LoVo (cell line): ENCODE results near the gene TTC27.
"Not testable (repeated sequence)": the region's sequence is repeated elsewhere in the genome, so short reads cannot be mapped to it uniquely, and the experiment has no call there.

Experiments used
- DNase-seq: peaks from one replicate; pipeline ENCODE4 v3.0.0-alpha.2; 2016; ENCODE audit warnings: low spot score

Gene TTC27

GRCh38 chr2:32719933-32720716, 92.3 kb downstream of the TTC27 start:
- DNase-seq, result no peak

- DNase-seq, result no peak
These were observed 92.9 kb downstream of the TTC27 start for GRCh38 chr2:32720771-32721170.

GRCh38 chr2:32721376-32721775, 93.5 kb downstream of the TTC27 start:
- no peak for DNase-seq

GRCh38 chr2:32723467-32724079, 95.7 kb downstream of the TTC27 start:
- DNase-seq, result no peak

- DNase-seq, result not testable (repeated sequence)
These were observed 98.8 kb downstream of the TTC27 start for GRCh38 chr2:32726678-32727077.

GRCh38 chr2:32727157-32727556, 99.3 kb downstream of the TTC27 start:
- no peak for DNase-seq

- not testable (repeated sequence) for DNase-seq
These were observed 103.1 kb downstream of the TTC27 start for GRCh38 chr2:32730958-32731357.

GRCh38 chr2:32732120-32732519, 104.3 kb downstream of the TTC27 start:
- DNase-seq, result no peak

GRCh38 chr2:32732912-32733472, 105.1 kb downstream of the TTC27 start:
- DNase-seq, result no peak

- no peak for DNase-seq
These were observed 107.5 kb downstream of the TTC27 start for GRCh38 chr2:32735348-32735747.

- no peak for DNase-seq
These were observed 111.1 kb downstream of the TTC27 start for GRCh38 chr2:32738939-32739338.

- no peak for DNase-seq
These were observed 111.8 kb downstream of the TTC27 start for GRCh38 chr2:32739664-32740063.

GRCh38 chr2:32741575-32741974, 113.7 kb downstream of the TTC27 start:
- no peak for DNase-seq

GRCh38 chr2:32742376-32742775, 114.5 kb downstream of the TTC27 start:
- no peak for DNase-seq

- no peak for DNase-seq
These were observed 115.8 kb downstream of the TTC27 start for GRCh38 chr2:32743480-32744236.

GRCh38 chr2:32745191-32745590, 117.3 kb downstream of the TTC27 start:
- DNase-seq, result no peak

GRCh38 chr2:32745675-32746074, 117.8 kb downstream of the TTC27 start:
- no peak for DNase-seq

GRCh38 chr2:32746669-32747068, 118.8 kb downstream of the TTC27 start:
- DNase-seq, result no peak

GRCh38 chr2:32748158-32748557, 120.3 kb downstream of the TTC27 start:
- DNase-seq, result no peak

- DNase-seq, result no peak
These were observed 123.0 kb downstream of the TTC27 start for GRCh38 chr2:32750880-32751279.

GRCh38 chr2:32752205-32752604, 124.4 kb downstream of the TTC27 start:
- DNase-seq, result no peak

- DNase-seq, result no peak
These were observed 125.1 kb downstream of the TTC27 start for GRCh38 chr2:32752952-32753351.

- not testable (repeated sequence) for DNase-seq
These were observed 126.8 kb downstream of the TTC27 start for GRCh38 chr2:32754676-32755075.
